ACC112 (cell line): ENCODE measurements around the gene KCNJ18.
"Not testable (repeated sequence)": the region's sequence is repeated elsewhere in the genome, so short reads cannot be mapped to it uniquely, and the experiment has no call there.

Experiments
- H2AFZ ChIP-seq: fragments of 200-600 bp; sonication (generic); one replicate; pipeline ENCODE4 v1.6.0; 2017; ENCODE audit warnings: antibody characterized with exemption, low read length; ENCODE audit not compliant: unreplicated experiment
- H3K27ac ChIP-seq: fragments of 200-600 bp; sonication (generic); 2 replicates; pipeline ENCODE4 v1.5.1; 2014; ENCODE audit warnings: low read depth, mild to moderate bottlenecking, antibody characterized with exemption, low read length, moderate library complexity
- H3K27me3 ChIP-seq: fragments of 200-600 bp; sonication (generic); 2 replicates; pipeline ENCODE4 v1.6.1; 2014; ENCODE audit warnings: mild to moderate bottlenecking, antibody characterized with exemption, low read length, moderate library complexity, mixed read lengths; ENCODE audit not compliant: insufficient read depth
- H3K36me3 ChIP-seq: fragments of 200-600 bp; sonication (generic); 2 replicates; pipeline ENCODE4 v1.6.1; 2016; ENCODE audit warnings: mild to moderate bottlenecking, antibody characterized with exemption, low read length, moderate library complexity, mixed read lengths; ENCODE audit not compliant: insufficient read depth
- H3K4me1 ChIP-seq: fragments of 200-600 bp; sonication (generic); one replicate; pipeline ENCODE4 v1.6.1; 2016; ENCODE audit warnings: low read length, mixed read lengths; ENCODE audit not compliant: insufficient read depth, unreplicated experiment, control insufficient read depth
- H3K4me3 ChIP-seq: fragments of 200-600 bp; sonication (generic); 2 replicates; pipeline ENCODE4 v1.5.1; 2014; ENCODE audit warnings: mild to moderate bottlenecking, low read depth, low read length
- H3K79me2 ChIP-seq: fragments of 200-600 bp; sonication (generic); one replicate; pipeline ENCODE4 v1.6.0; 2016; ENCODE audit warnings: low read length; ENCODE audit not compliant: control insufficient read depth, unreplicated experiment, insufficient read depth

Gene KCNJ18

GRCh38 chr17:21688293-21688949, 3.9 kb upstream of the KCNJ18 start:
- Histone ChIP-seq H3K79me2 (no peaks in the 10 kb centered on the region), H3K27ac (no peak overlapping the region), H3K4me1 (no peaks in the 10 kb centered on the region), H3K27me3 (no peaks in the 10 kb centered on the region), H2AFZ (no peak overlapping the region), H3K4me3 (no peak overlapping the region), H3K36me3 (no peaks in the 10 kb centered on the region)

GRCh38 chr17:21689604-21690003, 2.7 kb upstream of the KCNJ18 start:
- no peak overlapping the region for H3K27ac ChIP-seq
- H3K4me3 ChIP-seq: no peak overlapping the region
- H2AFZ ChIP-seq: no peak overlapping the region
- H3K4me1 ChIP-seq: no peaks in the 10 kb centered on the region
- no peaks in the 10 kb centered on the region for H3K36me3 ChIP-seq
- no peaks in the 10 kb centered on the region for H3K79me2 ChIP-seq
- no peaks in the 10 kb centered on the region for H3K27me3 ChIP-seq

- not testable (repeated sequence) for H3K27ac ChIP-seq, H3K4me1 ChIP-seq, H2AFZ ChIP-seq, H3K79me2 ChIP-seq, H3K4me3 ChIP-seq, H3K27me3 ChIP-seq, H3K36me3 ChIP-seq
Measured at GRCh38 chr17:21690811-21691210, 1.5 kb upstream of the KCNJ18 start.

DNA sequence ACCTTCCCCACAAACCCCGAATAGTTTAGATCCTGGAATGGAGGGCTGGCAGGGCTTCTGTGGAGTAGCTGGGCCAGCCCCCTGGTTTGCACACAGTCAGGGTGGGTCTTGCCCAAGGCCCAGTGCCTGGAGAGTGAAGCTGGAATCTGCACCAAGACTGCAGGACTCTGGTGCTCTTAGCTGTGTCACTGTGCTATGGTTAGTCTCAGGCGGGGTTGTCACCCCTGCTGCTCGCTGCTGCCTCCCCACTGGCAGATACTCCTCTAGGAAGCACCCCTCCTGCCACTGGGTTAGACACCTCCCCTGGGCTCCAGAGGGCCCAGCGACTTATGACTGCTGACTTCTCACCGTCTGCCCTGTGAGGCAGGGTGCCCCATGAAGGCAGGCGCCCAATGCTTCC, 842 bp upstream of the KCNJ18 start:
- not testable (repeated sequence) for H3K27me3 ChIP-seq, H2AFZ ChIP-seq, H3K4me1 ChIP-seq, H3K4me3 ChIP-seq, H3K79me2 ChIP-seq, H3K27ac ChIP-seq, H3K36me3 ChIP-seq

- not testable (repeated sequence) for H3K4me3 ChIP-seq, H2AFZ ChIP-seq, H3K27me3 ChIP-seq, H3K27ac ChIP-seq, H3K36me3 ChIP-seq, H3K79me2 ChIP-seq, H3K4me1 ChIP-seq
Measured at GRCh38 chr17:21692704-21693065, 362 bp downstream of the KCNJ18 start.

- not testable (repeated sequence) for H3K4me3 ChIP-seq, H2AFZ ChIP-seq, H3K4me1 ChIP-seq, H3K27me3 ChIP-seq, H3K79me2 ChIP-seq, H3K27ac ChIP-seq, H3K36me3 ChIP-seq
Measured at GRCh38 chr17:21693391-21693796, 1.1 kb downstream of the KCNJ18 start.

GRCh38 chr17:21693937-21694336, 1.6 kb downstream of the KCNJ18 start:
- not testable (repeated sequence) for H3K36me3 ChIP-seq

GRCh38 chr17:21696227-21696626, 3.9 kb downstream of the KCNJ18 start:
- not testable (repeated sequence) for H2AFZ ChIP-seq, H3K4me1 ChIP-seq, H3K27ac ChIP-seq

More at GRCh38 chr17:21693937-21694336, 1.6 kb downstream of the KCNJ18 start:
- not testable (repeated sequence) for H3K79me2 ChIP-seq, H2AFZ ChIP-seq, H3K4me1 ChIP-seq, H3K4me3 ChIP-seq, H3K27ac ChIP-seq, H3K27me3 ChIP-seq

DNA sequence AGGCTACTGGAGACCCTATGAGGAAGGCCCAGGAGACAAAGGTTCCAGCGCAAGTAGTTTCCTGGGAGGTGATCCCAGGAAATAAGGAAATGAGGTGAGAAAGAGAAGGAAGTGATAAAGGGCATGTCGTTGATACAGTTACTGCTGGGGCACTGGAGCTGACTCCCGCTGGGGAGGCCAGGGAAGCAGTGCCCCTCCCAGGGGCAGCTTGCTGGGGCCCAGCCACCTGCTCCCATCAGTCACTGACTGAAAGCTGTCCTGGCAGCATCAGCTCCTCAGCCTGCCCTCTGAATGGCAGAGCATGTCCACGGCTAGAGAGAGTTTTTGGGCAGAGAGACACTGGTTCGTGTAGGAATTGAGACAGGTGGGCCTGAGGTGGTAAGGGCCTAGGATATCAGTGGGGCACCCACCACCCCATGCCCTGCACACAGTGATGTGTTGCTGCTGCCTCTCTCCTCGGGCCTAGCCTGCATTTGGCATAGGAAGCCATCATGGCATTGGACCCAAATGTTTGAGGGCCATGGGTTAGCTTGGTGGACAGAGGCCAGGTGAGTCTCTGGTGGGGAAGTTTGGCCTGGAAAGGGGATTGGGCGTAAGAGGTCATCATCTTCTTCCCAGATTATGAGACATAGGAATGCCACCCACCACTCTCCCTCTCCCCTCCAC, 4.7 kb downstream of the KCNJ18 start:
- H2AFZ ChIP-seq, H3K4me1 ChIP-seq, H3K27me3 ChIP-seq, H3K27ac ChIP-seq, H3K36me3 ChIP-seq, H3K4me3 ChIP-seq, H3K79me2 ChIP-seq: not testable (repeated sequence)

More at GRCh38 chr17:21696227-21696626, 3.9 kb downstream of the KCNJ18 start:
- H3K4me3 ChIP-seq, H3K79me2 ChIP-seq, H3K27me3 ChIP-seq, H3K36me3 ChIP-seq: not testable (repeated sequence)

DNA sequence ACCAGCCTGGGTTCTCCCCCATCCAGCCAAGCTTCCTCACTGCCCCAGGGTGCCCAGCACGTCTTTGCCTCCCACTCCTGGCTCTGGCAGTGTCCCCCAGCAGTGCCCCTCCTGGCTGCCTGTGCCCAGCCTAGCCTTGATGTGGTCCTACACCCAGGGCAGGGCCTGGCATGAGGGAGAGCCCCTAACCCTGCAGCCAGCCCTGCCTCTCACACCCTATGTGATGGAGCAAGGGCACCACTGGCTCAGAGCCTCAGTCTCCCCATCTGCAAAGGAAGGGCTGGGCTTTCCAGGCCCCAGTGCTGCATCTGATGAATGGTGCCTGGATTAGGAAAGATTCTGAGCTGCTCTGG, 5.2 kb downstream of the KCNJ18 start:
- H3K27me3 ChIP-seq, H2AFZ ChIP-seq, H3K4me1 ChIP-seq, H3K4me3 ChIP-seq, H3K36me3 ChIP-seq, H3K79me2 ChIP-seq, H3K27ac ChIP-seq: not testable (repeated sequence)

GRCh38 chr17:21698437-21699075, 6.2 kb downstream of the KCNJ18 start:
- not testable (repeated sequence) for H2AFZ ChIP-seq

More at GRCh38 chr17:21698437-21699075, 6.2 kb downstream of the KCNJ18 start:
- not testable (repeated sequence) for H3K4me1 ChIP-seq, H3K27ac ChIP-seq, H3K79me2 ChIP-seq, H3K4me3 ChIP-seq, H3K36me3 ChIP-seq, H3K27me3 ChIP-seq
